NOMO-1 (cell line): ENCODE data around the gene SATB2.

ENCODE experiments used
- DNase-seq, 2 experiments: peaks; one replicate each; lab custom pipeline; 2025; ENCODE audit not compliant: unreplicated experiment in 2 of 2; lab: John Stamatoyannopoulos, UW

The SATB2 gene

DNA sequence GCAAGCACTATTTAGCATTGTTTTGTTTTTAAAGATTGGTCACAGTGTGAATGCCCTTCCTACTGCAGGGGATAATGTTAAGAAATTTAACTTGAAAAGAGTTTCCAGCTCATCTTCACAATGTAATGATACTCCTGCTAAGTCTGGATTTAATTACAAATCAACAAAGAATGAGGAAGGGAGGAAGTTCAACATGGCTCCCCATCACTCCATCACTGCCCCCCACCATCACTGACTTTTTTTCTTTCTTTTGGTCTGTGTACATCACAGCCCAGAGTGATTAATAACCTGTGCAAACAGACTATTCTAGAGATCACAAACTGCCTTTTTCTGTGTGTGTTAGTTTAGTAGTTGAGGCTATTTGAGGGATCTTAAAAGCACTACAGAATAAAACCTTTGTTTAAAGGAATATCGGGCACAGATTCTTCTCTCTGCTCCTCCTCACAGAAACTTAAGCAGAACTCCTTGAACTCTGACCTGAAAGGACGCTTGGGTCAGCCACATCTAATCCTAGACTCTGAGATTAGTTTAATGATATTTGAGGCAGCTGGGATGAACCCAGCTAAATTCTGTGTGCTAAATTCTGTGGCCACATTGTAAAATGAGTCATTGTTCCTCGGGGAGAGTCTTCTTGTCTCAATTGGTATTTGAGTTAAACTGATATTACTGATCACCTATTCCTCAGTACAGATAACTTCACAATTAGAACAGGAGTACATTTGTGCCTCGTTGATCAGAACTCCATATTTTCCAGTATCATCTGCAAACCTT, 47.8 kb downstream of the SATB2 start:
- DNase-seq = no peak

DNA sequence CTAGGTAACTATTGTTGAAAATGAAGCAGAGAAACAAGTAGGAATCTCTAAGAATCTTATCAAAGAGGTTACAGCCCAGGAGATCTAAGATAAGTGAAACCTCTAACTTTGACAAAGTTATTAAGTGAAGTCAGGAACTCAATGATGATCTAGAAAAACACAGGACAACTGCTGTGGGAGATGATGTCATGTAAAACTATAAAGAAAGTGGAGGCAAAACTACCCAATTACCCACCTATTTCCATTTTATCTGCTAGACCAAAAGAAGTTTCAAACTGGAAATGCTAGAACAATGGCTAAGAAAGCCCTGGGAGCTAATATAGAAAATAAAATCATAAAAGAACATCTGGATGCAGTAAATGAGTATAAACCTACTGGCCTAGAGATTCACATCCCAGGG, 50.3 kb downstream of the SATB2 start:
- DNase-seq = no peak

DNA sequence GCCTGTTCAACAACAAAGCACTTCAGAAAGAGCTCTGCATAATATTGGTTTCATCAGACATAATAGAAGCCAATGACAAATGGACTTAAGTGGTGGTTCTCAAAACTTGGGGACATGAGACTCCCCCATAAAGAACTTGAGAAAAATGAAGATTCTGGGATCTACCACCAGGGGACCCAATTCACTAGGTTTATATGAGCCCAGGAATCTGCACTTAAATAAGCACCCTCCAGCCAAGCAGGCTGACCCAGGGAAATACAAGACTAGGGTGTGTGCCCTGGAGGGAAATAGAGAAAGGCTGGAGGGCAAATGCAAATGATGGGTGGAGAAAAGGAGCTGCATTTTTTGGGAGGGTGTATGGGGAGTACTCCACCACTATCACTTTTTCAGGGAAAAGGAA, 52.5 kb downstream of the SATB2 start:
- DNase-seq = peak in 1 of 2 experiments; percentile 7

DNA sequence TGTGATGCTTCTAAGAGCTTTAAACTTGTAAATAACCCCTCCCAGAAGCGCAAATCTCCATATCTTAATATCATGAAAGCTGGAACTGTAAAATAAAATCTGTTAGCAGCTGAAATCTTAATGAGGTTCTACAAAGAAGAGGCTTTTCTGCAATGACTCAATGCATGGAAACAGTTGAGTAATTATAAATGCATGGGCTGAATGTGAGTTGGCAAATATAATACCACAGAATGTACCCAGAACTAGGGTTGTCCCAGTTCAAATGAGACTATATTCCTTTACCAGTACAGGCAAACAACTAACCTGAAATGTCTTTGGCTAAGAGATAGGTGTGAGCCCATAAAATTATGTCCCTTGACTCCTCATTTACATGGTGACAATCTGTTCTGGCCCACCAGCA, 52.9 kb downstream of the SATB2 start:
- no peak for DNase-seq

DNA sequence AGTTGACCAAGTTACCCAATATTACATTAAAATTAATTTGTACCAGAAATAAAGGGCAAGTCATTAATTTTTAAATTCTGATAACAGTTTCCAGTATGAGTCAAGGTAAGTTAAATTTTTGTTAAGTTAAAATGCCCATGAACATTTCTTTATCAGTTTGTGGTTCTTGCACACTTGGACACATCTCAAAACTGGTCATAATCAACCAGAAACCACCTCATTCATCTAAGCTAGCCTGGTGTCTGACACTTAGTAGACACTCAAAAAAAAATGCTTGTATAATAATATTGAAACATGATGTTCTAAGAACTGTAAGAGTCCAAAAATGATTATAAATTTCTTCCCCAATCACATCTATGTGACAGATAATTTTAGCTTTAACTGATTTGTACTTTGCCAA, 62.4 kb downstream of the SATB2 start:
- DNase-seq = no peak

DNA sequence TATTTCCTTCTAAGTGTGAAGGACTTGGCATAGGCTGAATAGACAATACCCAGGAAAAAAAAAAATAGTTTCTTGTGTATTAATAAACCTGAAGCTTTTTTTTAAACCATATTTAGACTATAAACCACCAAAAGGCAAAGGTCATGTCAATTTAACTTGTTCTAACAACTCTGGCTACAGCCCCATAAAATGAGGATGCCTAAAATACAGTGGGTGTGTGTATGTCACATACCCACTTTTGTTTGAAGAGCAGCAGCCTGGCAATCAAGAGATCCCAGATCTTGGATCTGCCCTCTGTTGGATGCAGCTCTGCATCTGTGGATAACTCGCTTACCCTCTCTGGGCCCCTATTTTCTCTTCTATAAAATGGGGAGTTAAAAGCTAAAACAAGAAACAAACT, 65.4 kb downstream of the SATB2 start:
- DNase-seq = no peak

DNA sequence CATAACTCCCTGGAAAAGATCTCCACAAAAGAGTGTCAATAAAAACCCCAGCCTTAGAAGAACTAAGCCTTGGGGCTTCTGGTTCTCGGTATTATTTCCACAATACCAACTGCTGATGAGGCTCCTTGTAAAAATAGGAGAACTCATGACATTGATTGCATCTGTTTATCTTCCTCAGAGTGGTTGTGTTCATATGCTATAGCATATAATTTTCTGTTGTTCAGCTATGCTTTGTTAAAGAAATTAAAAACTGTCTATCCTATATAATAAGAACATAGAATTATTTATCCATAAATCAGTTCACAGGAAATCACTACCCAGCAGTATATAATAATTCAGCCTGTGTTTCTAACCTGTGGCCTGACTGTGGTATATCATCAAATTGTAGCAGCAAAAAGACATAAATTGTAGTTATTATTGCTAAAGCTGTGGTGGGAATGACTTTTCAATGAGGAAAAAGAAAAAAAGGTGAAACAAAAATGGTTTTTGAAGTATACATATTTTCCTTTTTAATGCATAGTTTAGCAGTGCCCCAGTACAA, 68.9 kb downstream of the SATB2 start:
- DNase-seq = no peak

DNA sequence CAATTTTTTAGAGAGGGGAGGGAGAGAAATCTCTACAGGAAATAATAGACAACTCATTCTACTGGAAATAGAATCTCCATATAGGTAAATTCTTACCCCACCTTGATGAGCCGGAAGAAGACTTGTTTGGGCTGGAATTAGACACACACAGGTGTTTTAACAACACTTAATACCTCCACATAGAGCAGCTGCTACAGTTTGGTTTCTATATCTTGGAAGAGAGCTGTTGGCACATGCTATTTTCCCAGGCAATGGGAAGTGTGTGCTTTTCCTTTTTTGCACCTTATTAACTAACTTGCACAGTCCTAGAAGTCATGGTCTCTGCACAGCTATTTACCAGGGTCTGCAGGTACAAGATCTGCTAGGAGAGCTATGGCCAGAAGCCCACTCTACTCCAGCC, 73.7 kb downstream of the SATB2 start:
- DNase-seq = no peak

DNA sequence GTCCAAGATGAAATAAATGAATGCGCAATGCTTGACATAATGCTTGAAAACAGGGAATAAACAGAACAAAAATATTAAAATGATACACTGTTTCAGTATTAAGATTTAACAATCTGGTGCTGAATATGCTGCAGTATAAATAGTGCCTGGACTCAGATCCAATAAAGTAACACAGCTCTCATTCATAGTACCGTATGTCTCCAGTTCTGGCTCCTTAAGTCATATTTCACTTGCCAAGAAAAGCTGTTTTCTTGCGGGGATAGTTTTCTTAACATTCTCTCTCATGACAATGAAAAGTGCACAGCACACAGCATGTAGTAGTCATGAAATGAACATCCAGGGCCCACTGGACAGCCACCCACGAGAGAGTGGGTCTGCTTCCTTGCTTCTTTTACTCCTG, 74.7 kb downstream of the SATB2 start:
- DNase-seq = no peak

DNA sequence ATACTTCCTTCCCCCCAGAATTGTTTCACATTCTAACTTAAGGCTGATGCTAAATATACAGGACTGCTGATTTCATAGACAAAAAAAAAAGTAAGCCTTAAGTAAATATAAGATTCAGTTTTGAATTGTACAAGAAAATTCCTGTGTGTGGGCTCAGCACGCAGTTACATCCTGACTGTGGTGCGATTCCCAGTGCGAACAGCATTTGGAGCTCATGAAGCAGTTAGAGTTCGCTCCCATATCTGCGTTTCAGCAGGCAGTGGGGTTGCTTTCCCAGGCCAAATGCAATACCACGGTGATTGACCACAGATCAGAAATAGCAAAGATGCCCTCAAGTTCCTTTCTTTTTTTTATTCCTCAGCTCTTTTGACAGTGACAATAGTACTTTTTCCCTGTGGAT, 75.6 kb downstream of the SATB2 start:
- no peak for DNase-seq

DNA sequence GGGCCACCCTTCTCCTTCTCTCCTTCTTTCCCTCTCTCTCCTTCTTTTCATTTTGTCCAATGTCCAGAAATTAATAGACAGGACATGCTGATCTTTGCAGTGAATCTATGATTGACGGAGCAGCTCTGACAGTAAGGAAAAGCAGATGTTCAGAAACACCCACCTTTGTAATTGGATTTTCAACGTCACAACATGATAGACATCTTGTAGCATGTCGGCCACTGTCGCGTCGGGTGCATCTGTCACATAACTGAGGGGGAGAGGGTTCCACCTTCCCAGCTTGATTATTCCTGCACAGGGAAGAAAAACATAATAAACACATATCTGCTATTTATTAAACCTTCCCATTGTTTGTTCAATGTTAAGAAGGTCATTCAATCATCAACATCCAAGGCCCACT, 76.2 kb downstream of the SATB2 start:
- DNase-seq = no peak

DNA sequence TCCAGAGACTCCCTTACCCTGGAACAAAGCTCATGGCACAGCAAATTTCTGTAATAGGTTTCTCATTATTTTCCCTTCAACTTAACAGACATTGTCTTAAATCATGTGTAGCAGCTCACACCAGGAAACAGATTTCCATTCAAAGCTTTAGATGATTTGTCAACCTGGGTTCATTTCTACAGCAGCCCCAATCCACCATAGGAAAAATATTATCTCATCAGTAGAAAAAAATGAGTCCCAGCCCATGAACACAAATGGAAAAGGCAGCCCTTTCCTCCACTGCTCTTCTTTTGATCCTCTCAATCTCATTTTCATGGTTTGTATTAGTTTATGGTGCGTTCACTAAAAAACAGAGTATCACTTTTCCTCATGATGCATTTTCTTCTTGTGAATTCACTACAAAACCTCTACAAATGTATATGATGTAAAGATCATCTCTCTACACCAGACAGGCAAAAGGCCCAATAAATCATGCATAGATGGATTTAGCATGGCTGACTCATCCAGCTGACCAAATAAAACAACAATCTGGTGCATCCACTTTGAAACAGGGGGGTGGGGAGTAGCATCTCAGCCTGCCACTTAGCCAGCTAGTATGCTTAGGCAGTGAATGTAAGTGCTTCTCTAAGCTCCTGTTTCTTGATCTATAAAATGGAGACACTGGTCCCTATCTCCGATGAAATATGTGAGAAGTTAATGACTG, 78.6 kb downstream of the SATB2 start:
- no peak for DNase-seq

DNA sequence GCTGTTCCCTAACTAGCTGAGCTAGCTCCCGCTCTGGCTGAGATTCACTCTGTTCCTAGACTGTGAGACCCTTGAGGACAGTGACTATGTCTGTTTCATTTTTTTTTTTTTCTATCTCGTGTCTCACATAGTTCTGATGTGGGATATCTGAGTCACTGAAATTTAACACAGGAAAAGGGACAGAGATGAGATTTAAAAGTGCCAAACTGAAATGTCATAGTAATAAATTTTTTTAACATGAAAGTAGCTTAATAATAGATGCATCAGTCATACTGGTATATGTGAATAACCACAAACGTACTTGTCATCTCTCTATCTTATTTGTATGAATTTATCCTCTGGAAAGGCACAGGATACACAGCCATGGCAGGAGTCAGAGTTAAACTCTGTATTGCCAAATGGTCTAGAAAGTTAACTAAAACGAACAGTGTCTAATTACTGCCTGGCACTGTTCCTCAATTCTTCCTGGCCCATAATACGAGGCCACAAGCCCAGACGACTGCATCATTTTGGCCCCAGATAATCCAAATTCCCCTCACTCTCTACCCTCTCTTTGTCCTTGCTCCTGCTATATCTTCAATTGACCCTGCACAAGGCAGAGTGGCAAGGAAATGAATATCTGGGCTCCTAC, 87.5 kb downstream of the SATB2 start:
- no peak for DNase-seq

DNA sequence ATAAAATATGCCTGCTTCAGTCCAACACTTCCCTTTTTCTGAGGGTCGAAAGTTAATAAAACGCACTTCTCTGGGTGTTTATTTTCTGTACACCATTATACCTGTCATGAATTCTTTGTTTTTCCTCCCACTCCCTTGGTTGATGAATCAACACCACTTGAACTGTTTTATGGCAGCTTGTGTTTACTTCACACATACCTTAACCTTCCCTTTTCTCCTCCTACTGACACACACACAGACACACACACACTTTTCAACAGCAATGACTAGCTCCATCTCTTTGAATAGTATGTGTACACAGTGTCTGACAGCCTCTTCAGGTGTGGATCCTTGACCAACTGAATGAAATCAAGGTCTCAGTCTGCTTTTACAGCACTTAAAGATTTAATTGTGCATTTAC, 91.3 kb downstream of the SATB2 start:
- DNase-seq = no peak

DNA sequence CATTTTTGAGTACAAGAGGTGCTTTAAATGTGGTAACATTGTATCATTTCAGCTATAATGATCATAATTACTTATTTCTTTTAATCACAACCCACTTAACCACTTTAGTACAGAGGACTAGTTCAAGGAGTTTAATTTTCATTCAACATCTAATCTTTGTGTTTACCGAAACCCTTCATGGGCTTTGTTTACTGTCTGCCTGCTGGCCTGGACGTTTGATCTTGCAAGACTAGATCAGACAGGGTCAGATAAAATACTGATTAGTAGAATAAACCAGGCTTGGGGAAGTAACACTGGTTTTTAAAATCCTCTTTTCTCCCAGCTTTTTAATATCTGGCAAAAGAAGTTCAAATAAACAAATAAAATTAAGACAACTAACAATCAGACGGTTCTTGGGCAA, 93.6 kb downstream of the SATB2 start:
- no peak for DNase-seq

DNA sequence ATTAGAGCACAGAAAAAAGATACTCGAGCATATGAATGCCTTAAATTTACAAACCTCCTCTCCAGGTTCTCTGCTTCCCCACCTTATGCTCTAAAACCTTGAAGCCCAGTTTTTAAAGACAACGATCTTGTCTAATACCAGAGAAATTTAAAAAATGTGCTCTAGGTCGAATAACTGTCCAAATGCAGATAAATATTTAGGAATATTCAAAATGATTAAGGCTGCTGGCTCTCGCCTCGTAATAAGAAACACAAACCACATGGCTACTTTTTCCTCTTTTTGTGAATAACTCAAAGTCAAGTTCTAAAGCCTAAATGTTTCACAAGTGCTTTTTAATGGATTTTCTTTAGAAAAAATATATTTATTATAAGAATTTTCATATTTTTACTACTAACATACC, 101.3 kb downstream of the SATB2 start:
- no peak for DNase-seq

DNA sequence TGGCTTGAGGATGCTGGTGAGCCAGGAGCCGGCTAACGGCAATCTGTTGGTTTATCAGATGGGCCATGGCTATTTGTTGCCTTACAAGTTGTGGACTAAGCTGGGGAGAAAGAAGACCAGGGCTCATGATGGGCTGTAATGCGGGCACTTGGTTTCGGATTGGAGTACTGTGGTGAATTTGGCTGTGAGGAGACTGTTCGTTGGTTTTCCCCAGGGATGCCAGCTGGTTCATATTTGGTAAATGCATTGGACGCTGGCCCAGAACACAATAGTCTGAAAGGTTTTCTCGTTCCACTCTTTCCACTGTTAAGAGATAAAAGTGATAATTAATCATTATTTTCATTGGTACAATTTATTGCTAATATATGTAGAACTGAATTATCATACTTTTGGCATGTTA, 108.9 kb downstream of the SATB2 start:
- DNase-seq = no peak

DNA sequence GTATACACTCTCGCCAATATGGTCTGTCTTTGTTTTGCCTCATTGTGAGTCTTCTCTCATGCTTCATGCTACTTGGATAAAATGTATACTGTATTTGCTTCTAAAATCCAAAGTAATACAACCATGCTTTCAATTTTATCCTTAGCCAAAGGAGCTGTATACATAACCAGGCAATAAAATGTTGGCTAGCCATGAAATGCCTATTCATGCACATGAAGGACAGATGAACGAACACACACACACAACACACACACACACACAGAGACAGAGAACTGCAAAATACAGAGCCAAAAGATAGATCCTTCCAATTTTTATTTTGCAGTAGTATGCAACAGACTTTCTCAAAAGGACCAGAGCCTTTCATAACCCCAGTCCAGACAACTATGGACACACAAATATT, 113.7 kb downstream of the SATB2 start:
- DNase-seq = no peak

DNA sequence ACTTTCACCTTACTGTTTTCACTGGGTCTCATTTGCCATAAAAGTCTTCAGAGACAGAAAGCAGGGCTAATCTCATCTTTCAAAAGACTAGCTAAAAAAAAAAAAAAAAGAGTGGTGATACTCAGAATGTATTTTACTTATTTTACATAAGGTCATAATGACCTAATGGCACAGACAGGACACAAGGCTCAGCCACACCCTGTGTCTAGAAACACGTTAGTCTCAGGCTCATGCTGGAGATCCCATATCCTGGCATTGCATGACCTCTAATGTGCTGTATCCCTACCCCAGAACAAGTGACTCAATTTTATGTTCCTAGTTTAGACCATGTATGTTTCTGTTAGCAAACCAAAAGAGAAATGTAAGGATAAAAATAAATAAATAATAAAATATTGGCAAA, 115.4 kb downstream of the SATB2 start:
- no peak for DNase-seq

DNA sequence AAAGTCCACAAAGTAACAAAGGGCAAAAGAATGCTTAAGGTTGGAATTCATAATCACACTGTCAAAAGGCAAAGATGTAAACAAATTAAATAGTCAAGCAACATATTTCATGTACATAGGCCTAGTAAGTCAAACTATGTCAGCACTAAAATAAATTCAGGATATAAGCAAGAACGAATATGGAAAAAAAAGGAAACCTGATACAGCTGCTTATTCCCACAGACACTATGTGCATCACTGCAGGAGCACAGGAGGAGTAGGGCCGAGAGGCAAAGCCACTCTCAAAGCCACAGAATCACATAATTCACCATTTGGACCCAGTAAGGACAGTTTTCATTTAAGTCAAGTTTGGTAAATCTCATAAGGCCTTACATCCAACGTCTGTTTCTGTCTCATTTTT, 116.6 kb downstream of the SATB2 start:
- DNase-seq = no peak

DNA sequence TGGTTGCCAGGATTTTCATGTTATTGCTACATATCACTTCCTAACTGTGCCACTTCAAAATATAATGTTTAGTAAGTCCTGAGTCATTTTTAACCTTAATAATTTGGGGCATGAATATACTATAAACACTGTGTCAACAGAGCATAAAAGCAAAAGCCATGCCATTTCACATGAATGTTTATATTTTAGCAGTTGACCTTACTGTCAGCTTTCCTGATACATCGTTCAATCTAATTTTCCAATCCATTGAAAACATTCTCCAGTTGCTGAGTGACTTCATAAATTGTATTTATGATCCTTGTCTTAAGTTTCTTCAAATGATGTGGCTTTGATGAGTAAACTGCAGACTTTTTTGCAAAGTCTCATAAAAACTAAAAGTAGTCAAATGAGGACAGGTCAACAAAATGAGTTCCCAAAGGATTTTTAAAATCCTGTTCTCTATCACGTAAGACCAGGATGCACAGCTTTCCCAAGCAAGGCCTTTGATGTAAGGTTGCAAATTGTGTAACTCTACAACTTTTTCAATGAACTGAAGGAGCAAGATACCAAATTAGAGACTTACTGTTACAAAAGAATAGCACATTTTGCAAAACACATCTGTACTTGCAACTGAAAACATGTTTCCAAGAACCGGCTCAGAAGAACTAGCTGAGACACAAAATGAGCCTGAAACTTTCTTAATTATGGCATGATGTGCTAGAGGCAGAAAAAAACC, 117.7 kb downstream of the SATB2 start:
- no peak for DNase-seq
